Measurements from ENCODE around the gene COG7.

DNA sequence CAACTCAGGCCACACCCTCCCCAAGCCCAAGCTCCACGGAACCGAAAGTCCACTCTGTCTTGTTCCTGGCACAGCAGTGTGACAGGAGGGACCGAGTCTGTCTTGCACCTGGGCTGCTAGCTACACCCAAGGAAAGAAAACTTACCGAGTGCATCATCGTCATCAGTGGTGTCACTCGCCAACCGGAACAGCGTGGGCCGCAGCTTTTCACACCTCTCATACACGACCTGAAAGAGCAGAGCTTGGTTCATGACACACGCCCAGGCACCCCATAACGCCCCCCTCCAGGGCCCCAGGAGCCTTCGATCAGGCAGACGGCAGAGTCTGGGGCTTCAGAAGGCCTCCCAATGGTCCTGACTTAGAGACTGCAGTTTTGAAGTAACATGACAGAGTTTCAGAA, 29.8 kb upstream of the COG7 start:
- TF ChIP-seq POLR2AphosphoS5 (IDR thresholded peaks at IDR 0.05), result no peak
- TF ChIP-seq CTCF (IDR thresholded peaks at IDR 0.05), result no peak
- no peak for TF ChIP-seq POLR2A (IDR thresholded peaks at IDR 0.05)

Data from breast epithelium (tissue), 3 donors.